ENCODE results near the gene OR52I1. TPM values are rescaled to one million over a fixed set of nuclear protein-coding genes. Genes with fewer than 3 reads are reported as not detected.
A peak's percentile ranks its signal among the peaks of the same experiment; 100 is the strongest.

Gene OR52I1
- total RNA-seq, 2 donors from 2014 or later: not detected

GRCh38 chr11:4615856-4616444 lies 22.1 kb downstream of the OR52I1 start:
- Histone ChIP-seq H3K27ac (no peak overlapping the region), H3K9ac (ENCODE audit: low read depth in 2 of 2, low read length in 2 of 2) (no peak overlapping the region), H3K36me3 (no peaks in the 10 kb centered on the region), H3K4me1 (no peaks in the 10 kb centered on the region), H3K9me3 (no peaks in the 10 kb centered on the region), H3K27me3 (no peaks in the 10 kb centered on the region), H3K4me3 (no peak overlapping the region)
- no peak for DNase-seq
- intact Hi-C loops (cut with DNase I): no loop called here
- no peak for TF ChIP-seq CTCF (IDR thresholded peaks at IDR 0.05)

- Histone ChIP-seq H3K9me3 (no peaks in the 10 kb centered on the region), H3K9ac (ENCODE audit: low read depth in 2 of 2, low read length in 2 of 2) (no peak overlapping the region), H3K4me3 (no peak overlapping the region), H3K27ac (no peak overlapping the region), H3K4me1 (no peaks in the 10 kb centered on the region), H3K36me3 (no peaks in the 10 kb centered on the region), H3K27me3 (no peaks in the 10 kb centered on the region)
- intact Hi-C loops (cut with DNase I): no loop called here
- peak; percentile 44 for DNase-seq
- TF ChIP-seq CTCF (IDR thresholded peaks at IDR 0.05): no peak
Measured at GRCh38 chr11:4619514-4619913, 25.7 kb downstream of the OR52I1 start.

- TF ChIP-seq CTCF (IDR thresholded peaks at IDR 0.05): peak; percentile 62
- H3K4me3 ChIP-seq: no peak overlapping the region
- intact Hi-C loops (cut with DNase I): loop anchor here (5.0 kb wide), 1 partner anchor 756 kb away; the partner anchor contains the start of gene OR51M1
- H3K4me1 ChIP-seq: no peaks in the 10 kb centered on the region
- no peak overlapping the region for H3K9ac ChIP-seq (ENCODE audit: low read depth in 2 of 2, low read length in 2 of 2)
- H3K27me3 ChIP-seq: no peaks in the 10 kb centered on the region
- DNase-seq: peak; percentile 83
- H3K36me3 ChIP-seq: no peaks in the 10 kb centered on the region
- H3K9me3 ChIP-seq: no peaks in the 10 kb centered on the region
- H3K27ac ChIP-seq: no peak overlapping the region
Measured at GRCh38 chr11:4626207-4627099, 32.6 kb downstream of the OR52I1 start.

GRCh38 chr11:4636136-4636535 lies 42.3 kb downstream of the OR52I1 start:
- Histone ChIP-seq H3K4me3 (no peak overlapping the region), H3K36me3 (no peaks in the 10 kb centered on the region), H3K9me3 (no peaks in the 10 kb centered on the region), H3K4me1 (no peaks in the 10 kb centered on the region), H3K27ac (no peak overlapping the region), H3K27me3 (no peaks in the 10 kb centered on the region), H3K9ac (ENCODE audit: low read depth in 2 of 2, low read length in 2 of 2) (no peak overlapping the region)
- no peak for DNase-seq
- no peak for TF ChIP-seq CTCF (IDR thresholded peaks at IDR 0.05)
- intact Hi-C loops (cut with DNase I): loop anchor here (2.0 to 10.0 kb wide), 3 partner anchors 191 to 1169 kb away; partner anchors contain the start of gene OR52N2

- peak; percentile 65 for DNase-seq
- intact Hi-C loops (cut with DNase I): loop anchor here (2.0 to 10.0 kb wide), 3 partner anchors 190 to 1168 kb away; partner anchors contain the start of gene OR52N2
- Histone ChIP-seq H3K27ac (no peak within 1 kb of the TSS), H3K9me3 (no peaks in the 10 kb centered on the region), H3K36me3 (no peaks in the 10 kb centered on the region), H3K4me3 (no peak within 1 kb of the TSS), H3K4me1 (no peaks in the 10 kb centered on the region), H3K27me3 (no peaks in the 10 kb centered on the region), H3K9ac (ENCODE audit: low read depth in 2 of 2, low read length in 2 of 2) (no peak within 1 kb of the TSS)
- peak; percentile 87 for TF ChIP-seq CTCF (IDR thresholded peaks at IDR 0.05)
Measured at GRCh38 chr11:4636962-4637661, 43.3 kb downstream of the OR52I1 start, which contains the start of gene OR51D1. Gene OR51D1, plus strand, starts transcription at chr11:4637477. Its CDS starts 2,314 bp downstream, at chr11:4639791.
